GM18505 (cell line): ENCODE results near the gene MSI2.

Source experiments
- ATAC-seq: cut with Tn5 transposase; IDR thresholded peaks from one replicate; pipeline ENCODE4 v1.9.1; 2021; ENCODE audit not compliant: unreplicated experiment
- POLR2A ChIP-seq: IDR thresholded peaks from 4 replicates; pipeline ENCODE4 v1.6.1; 2011; ENCODE audit warnings: borderline replicate concordance; ENCODE audit not compliant: insufficient read depth, insufficient read length; ENCODE audit errors: extremely low read depth

MSI2 gene

DNA sequence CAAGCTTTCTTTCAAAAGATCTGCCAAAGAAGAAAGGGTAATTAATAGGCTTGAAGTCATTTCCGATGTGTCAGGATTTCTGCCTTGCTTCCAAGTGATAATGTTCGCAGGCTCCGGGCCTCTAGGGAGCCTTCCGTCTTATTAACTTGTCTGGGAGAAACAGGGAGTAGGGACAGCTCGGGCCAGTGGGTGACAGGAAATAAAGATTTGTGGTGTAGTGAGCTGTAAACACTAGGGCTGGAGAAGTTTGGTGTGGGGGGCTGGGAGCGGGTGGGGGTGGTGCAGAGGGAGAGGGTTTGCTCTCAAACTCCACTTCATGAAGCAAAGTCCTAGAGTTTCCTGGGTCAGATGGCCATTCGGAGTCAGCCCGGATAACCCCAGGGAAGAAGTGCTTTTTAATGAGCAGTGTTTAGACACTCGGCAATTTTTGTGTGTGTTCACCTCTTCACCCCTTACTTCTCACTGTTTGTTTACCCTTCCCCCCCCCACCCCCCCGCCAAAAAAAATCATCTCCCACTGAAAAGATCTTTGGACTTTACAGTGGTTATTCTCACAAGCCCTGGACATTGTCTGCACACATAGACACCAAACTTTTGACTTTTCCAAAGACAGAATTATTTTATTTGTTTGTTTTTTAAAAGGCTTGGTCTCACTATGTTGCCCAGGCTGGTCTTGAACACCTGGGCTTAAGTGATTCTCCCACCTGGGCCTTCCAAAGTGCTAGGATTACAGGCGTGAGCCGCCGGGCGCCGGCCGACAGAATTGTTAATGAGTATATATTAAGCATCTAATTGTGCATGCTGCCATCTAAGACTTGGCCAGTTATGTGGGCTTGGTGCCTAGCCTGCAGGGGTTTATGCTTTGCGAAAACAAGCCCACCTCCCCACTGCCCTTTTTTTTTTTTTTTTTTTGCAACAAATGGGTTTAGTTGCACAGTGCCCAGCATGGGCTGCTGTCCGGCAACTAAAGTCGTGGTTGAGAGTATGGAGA, 292.4 kb downstream of the MSI2 start:
- no peak for TF ChIP-seq POLR2A
- no peak for ATAC-seq

- no peak for ATAC-seq
- no peak for TF ChIP-seq POLR2A
Observed at GRCh38 chr17:57549468-57549867, 293.1 kb downstream of the MSI2 start.

DNA sequence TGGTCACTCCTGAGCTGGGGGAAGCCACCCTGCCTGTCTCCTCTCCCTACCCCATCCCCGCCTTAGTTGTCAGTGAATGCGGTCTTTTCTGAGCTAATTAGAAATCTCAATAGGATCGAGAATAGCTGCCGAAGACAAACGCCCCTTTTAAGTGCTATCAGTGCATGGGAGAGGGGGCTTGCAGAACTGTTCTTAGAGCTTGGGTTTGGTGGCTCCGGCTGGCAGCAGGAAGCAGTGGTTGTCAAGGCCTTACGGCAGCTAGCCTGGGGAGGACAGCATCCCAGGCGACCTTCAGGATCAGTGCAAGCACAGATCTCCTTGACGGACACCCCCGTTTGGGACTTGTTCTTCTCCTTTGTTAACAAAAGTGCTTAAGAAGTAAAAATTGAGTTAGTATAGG, 293.7 kb downstream of the MSI2 start:
- no peak for ATAC-seq
- no peak for TF ChIP-seq POLR2A

DNA sequence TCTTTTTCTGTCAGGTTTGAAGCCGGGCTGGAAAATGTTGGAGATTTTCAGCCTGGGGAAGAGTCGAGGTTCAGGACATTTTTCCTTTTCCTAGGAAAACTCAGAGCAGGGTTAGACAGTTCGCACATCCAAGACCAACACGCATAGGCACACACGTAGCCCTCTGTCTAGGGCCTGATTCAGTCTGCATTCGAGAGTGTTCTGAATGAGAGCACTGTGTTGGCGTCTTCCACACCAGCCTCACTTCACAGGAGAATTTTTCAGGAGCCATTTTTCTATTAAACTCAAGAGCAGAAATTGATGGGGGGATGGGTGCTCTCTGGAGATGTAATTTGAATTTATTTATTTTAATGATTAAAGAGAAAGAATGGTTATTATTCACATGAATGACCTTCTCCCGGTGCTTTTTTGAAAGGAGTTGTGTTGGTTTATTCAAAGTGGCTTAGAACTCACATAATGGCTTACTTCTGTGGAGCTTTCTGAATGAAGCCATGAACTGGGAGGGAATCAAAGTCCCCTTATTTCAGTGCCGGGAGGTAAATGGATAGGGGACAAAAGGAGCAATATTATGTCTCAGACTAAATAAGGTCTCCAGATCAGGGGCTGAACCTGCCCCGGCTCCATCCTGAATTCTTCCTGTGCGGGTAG, 294.5 kb downstream of the MSI2 start:
- ATAC-seq, result no peak
- no peak for TF ChIP-seq POLR2A

GRCh38 chr17:57551321-57552079, 295.2 kb downstream of the MSI2 start:
- no peak for TF ChIP-seq POLR2A
- no peak for ATAC-seq

DNA sequence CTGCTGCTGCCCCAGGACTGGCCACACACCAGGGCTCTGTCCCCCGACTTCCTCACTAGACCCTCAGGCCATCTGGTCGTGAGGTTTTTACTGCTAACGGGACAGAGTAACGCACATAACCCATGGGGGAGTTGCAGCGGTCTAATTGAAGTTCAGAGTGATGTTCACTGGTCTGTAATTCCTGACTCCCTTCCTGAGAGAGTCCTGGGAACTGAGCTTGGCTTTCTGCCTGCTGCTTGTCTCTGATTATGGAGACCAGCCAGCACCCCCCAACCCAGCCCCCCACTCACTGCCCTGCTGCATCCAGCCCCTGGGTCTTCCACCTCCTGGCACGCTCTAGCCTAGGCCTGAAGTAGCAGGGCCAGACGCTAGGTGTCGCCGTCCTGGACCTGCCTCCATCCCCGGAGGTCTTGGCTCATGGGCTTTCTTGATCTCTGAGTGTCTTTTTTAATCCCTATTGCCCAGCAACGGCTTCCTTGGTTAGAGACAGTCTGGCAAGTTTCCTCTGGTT, 295.8 kb downstream of the MSI2 start:
- TF ChIP-seq POLR2A, result no peak

GRCh38 chr17:57553526-57553925, 297.2 kb downstream of the MSI2 start:
- ATAC-seq, result no peak
- TF ChIP-seq POLR2A, result no peak

More for the DNA sequence above, 295.8 kb downstream of the MSI2 start:
- peak; percentile 46 for ATAC-seq

- ATAC-seq, result no peak
- no peak for TF ChIP-seq POLR2A
Observed at GRCh38 chr17:57553991-57554825, 297.9 kb downstream of the MSI2 start.

DNA sequence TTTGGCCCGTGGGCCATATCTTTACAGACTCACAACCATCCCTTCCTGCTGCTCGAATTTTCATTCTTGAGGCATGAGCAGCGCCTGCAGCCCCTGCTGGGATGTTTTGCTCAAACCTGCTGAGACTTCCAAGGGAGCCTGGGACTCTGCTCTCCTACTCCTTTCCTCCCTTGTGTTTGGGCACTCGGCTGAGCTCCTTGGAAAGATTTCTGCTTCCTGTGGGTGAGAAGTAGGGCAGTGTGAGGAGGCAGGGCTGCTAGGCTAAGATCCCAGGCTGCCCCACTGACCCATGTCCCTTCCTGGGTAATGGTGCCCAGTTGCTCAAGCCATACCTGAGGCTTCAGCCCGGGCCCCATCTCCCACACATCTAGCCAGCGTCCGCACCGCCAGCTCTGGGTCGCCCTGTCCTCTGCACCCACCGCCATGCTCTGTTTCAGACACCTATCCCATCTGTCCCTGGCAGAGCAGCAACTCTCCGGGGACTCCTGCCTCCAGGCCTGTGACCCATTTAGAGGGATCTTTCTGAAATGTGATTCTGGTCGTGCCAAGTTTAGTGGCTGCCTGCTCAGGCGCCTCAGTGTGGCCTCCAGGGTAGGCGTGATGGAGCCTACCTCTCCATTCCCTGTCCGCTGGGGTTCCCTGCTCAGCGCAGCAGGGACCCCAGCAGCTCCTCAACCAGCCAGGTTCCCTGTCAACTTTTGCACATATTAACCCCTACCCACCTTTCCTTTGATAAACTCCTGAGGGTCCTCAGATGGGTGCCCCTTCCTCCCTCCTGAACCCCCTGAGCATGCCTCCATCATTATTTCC, 298.7 kb downstream of the MSI2 start:
- no peak for ATAC-seq
- no peak for TF ChIP-seq POLR2A

DNA sequence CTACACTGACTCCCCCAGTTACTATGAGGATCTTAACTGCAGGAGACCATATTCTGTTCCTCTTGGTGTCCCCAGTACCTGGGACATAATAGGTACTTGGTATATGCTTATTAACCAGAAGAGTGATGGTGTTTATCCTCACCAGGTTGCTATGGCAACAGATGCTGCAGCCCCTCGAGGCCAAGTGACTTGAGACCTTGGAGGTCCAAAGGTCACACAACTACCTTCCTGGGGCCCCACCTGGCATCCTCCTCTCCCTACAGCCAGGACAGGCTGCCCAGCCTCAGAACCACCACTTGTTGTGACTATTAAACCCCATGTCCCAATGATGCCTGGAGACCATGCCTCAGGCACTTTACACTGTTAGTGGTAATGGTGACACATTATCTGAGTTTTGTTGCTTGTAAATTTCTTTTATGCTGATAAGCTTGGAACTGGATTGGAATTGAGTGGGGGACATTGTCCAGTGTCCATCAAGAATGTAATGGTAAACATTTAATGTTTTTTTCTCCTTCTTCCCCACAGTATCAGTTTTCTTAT, 299.4 kb downstream of the MSI2 start:
- no peak for ATAC-seq
- no peak for TF ChIP-seq POLR2A

- ATAC-seq, result no peak
- no peak for TF ChIP-seq POLR2A
Observed at GRCh38 chr17:57556320-57556719, 300.0 kb downstream of the MSI2 start.
